Esophagus muscularis mucosa (tissue), 4 donors: ENCODE results near the gene C6orf89. TPM values are rescaled to one million over a fixed set of nuclear protein-coding genes. Genes with fewer than 3 reads are reported as not detected.

Experiments
- DNase-seq: peaks from one replicate; pipeline ENCODE4 v3.0.0-alpha.2; 2017; ENCODE audit errors: extremely low spot score
- H3K27ac ChIP-seq, 4 donors: fragments of 200-600 bp; sonication (generic); replicated peaks in 1 of 4; 1 replicate in 3 of 4; 2 replicates in 1 of 4; pipeline ENCODE4 v1.5.1; 2016 to 2019; ENCODE audit warnings: mild to moderate bottlenecking in 1 of 4
- H3K27me3 ChIP-seq, 4 donors: fragments of 200-600 bp; sonication (generic); one replicate each; pipeline versions ENCODE4 v1.5.1 to v1.6.0; 2016 to 2019
- H3K36me3 ChIP-seq, 4 donors: fragments of 200-600 bp; sonication (generic); one replicate each; pipeline ENCODE4 v1.5.1; 2016 to 2019
- H3K4me1 ChIP-seq, 4 donors: fragments of 200-600 bp; sonication (generic); one replicate each; pipeline ENCODE4 v1.5.1; 2016 to 2019
- H3K4me3 ChIP-seq, 4 donors: fragments of 200-600 bp; sonication (generic); 1 replicate in 2 of 4; 2 replicates in 2 of 4; pipeline ENCODE4 v1.5.1; 2016 to 2019; ENCODE audit warnings: mild to moderate bottlenecking in 4 of 4, moderate library complexity in 1 of 4
- H3K9me3 ChIP-seq, 4 donors: fragments of 200-600 bp; sonication (generic); 1 replicate in 3 of 4; 2 replicates in 1 of 4; pipeline ENCODE4 v1.5.1; 2016 to 2019
- CTCF ChIP-seq, 3 experiments: fragments of 200-600 bp in 2 of 3; fragments of 450-650 bp in 1 of 3; sonication (generic) in 2 of 3; IDR thresholded peaks; one replicate each; pipeline ENCODE4 v1.5.1; 2017 to 2019; ENCODE audit warnings: antibody characterized with exemption in 3 of 3, mild to moderate bottlenecking in 2 of 3, moderate library complexity in 1 of 3
- EP300 ChIP-seq: sonication (generic); formaldehyde crosslinking; IDR thresholded peaks from one replicate; pipeline ENCODE4 v1.6.1; 2017; ENCODE audit warnings: antibody characterized with exemption
- POLR2A ChIP-seq: fragments of 450-650 bp; IDR thresholded peaks from one replicate; pipeline ENCODE4 v1.6.1; 2017; ENCODE audit warnings: antibody characterized with exemption, moderate library complexity, mild to moderate bottlenecking, low read depth
- POLR2AphosphoS5 ChIP-seq, 2 donors: sonication (generic); formaldehyde crosslinking; IDR thresholded peaks; one replicate each; pipeline ENCODE4 v1.6.1; 2017; ENCODE audit warnings: antibody characterized with exemption in 2 of 2
- WGBS: methylation state at CpG from one replicate; pipeline ENCODE4 v1.1.5; 2018; 5-methylcytosine and 5-hydroxymethylcytosine counted together
- intact Hi-C: fragments of 100-400 bp; cut with DNase I; formaldehyde crosslinking; loops from one replicate; pipeline ENCODE4 v1.15.1; 2023
- total RNA-seq, 4 donors: library from RNA; depleted of rRNA; stranded (reverse); fragments of >200 nt; gene quantifications; one replicate each; pipeline versions ENCODE4 v1.1.0 to v1.2.1, GENCODE V29; 2016

Gene C6orf89
- total RNA-seq, 4 donors from 2014 or later = 56.5 to 66.2 (median 59.0) TPM

GRCh38 chr6:36852481-36853147 lies 33.1 kb upstream of the C6orf89 start:
- WGBS = 66% methylated on average over 4 of the region's 4 CpGs
- intact Hi-C loops = loop anchor here (10.0 kb wide), 1 partner anchor 228 kb away; no protein-coding TSS in a partner anchor
- H3K9me3 ChIP-seq = no peaks in the 10 kb centered on the region
- no peak overlapping the region for H3K4me3 ChIP-seq
- peaks cover 0 to 19% (median 7%) of the 10 kb centered on the region in 4 donors for H3K36me3 ChIP-seq
- H3K27ac ChIP-seq = peak overlapping the region; percentile 45 to 60 (median 57)
- TF ChIP-seq POLR2AphosphoS5 (IDR thresholded peaks at IDR 0.05) = no peak
- no peak for TF ChIP-seq CTCF (IDR thresholded peaks at IDR 0.05)
- no peak for TF ChIP-seq POLR2A
- no peak for TF ChIP-seq EP300
- DNase-seq = no peak
- H3K27me3 ChIP-seq = no peaks in the 10 kb centered on the region
- H3K4me1 ChIP-seq = peaks cover 40 to 54% (median 43%) of the 10 kb centered on the region in 4 donors

- Histone ChIP-seq H3K4me1 (peaks cover 45 to 53% (median 48%) of the 10 kb centered on the region in 4 donors), H3K36me3 (peaks cover 0 to 19% (median 7%) of the 10 kb centered on the region in 4 donors), H3K9me3 (no peaks in the 10 kb centered on the region), H3K27me3 (no peaks in the 10 kb centered on the region), H3K4me3 (no peak overlapping the region), H3K27ac (peak overlapping the region; percentile 45 to 60 (median 57))
- intact Hi-C loops = loop anchor here (10.0 kb wide), 1 partner anchor 229 kb away; no protein-coding TSS in a partner anchor
- 66% methylated on average over 5 of the region's 5 CpGs for WGBS
- DNase-seq = no peak
- TF ChIP-seq CTCF (IDR thresholded peaks at IDR 0.05) (no peak), POLR2AphosphoS5 (IDR thresholded peaks at IDR 0.05) (peak; percentile 37 to 65)
Measured at GRCh38 chr6:36853325-36853724, 32.4 kb upstream of the C6orf89 start.

- Histone ChIP-seq H3K4me1 (peaks cover 39 to 57% (median 48%) of the 10 kb centered on the region in 4 donors), H3K27ac (peak overlapping the region in 1 of 4 donors; percentile 12), H3K9me3 (no peaks in the 10 kb centered on the region), H3K36me3 (peaks cover 0 to 19% (median 7%) of the 10 kb centered on the region in 4 donors), H3K27me3 (no peaks in the 10 kb centered on the region), H3K4me3 (no peak overlapping the region)
- no peak for DNase-seq
- intact Hi-C loops = loop anchor here (10.0 kb wide), 1 partner anchor 231 kb away; no protein-coding TSS in a partner anchor
- TF ChIP-seq EP300 = no peak
- TF ChIP-seq POLR2AphosphoS5 (IDR thresholded peaks at IDR 0.05) = no peak
- TF ChIP-seq POLR2A = no peak
- TF ChIP-seq CTCF (IDR thresholded peaks at IDR 0.05) = no peak
- WGBS = 87% methylated on average over 10 of the region's 10 CpGs
Measured at GRCh38 chr6:36855750-36856149, 30.0 kb upstream of the C6orf89 start.

GRCh38 chr6:36856277-36856676 lies 29.5 kb upstream of the C6orf89 start:
- peaks cover 0 to 19% (median 7%) of the 10 kb centered on the region in 4 donors for H3K36me3 ChIP-seq
- no peaks in the 10 kb centered on the region for H3K9me3 ChIP-seq
- H3K27me3 ChIP-seq = no peaks in the 10 kb centered on the region
- no peak for DNase-seq
- H3K4me3 ChIP-seq = no peak overlapping the region
- WGBS = 82% methylated on average over 4 of the region's 8 CpGs
- peak overlapping the region in 1 of 4 donors; percentile 12 for H3K27ac ChIP-seq
- peaks cover 39 to 55% (median 47%) of the 10 kb centered on the region in 4 donors for H3K4me1 ChIP-seq
- TF ChIP-seq POLR2A (no peak), POLR2AphosphoS5 (IDR thresholded peaks at IDR 0.05) (no peak), EP300 (no peak), CTCF (IDR thresholded peaks at IDR 0.05) (no peak)
- intact Hi-C loops = loop anchor here (10.0 kb wide), 1 partner anchor 231 kb away; no protein-coding TSS in a partner anchor
